GM23338 (cell line): Measurements from ENCODE around the gene RAB11FIP4.

Experiments used
- CREB1 ChIP-seq: fragments of 250-450 bp; sonication (Bioruptor Pico); IDR thresholded peaks from 2 replicates; pipeline ENCODE4 v1.5.0; 2020; ENCODE audit warnings: low read depth, mild to moderate bottlenecking, moderate library complexity
- EZH2 ChIP-seq: fragments of 200-600 bp; sonication (generic); IDR thresholded peaks from one replicate; pipeline ENCODE4 v1.8.0; 2017; ENCODE audit warnings: antibody characterized with exemption, mild to moderate bottlenecking, low read depth; ENCODE audit not compliant: unreplicated experiment
- EZH2phosphoT487 ChIP-seq: fragments of 200-600 bp; sonication (generic); IDR thresholded peaks from one replicate; pipeline ENCODE4 v1.8.1; 2018; ENCODE audit warnings: antibody characterized with exemption; ENCODE audit not compliant: unreplicated experiment
- JUNB ChIP-seq: IDR thresholded peaks from one replicate; pipeline ENCODE4 v1.6.1; 2016; ENCODE audit warnings: antibody characterized with exemption; ENCODE audit not compliant: unreplicated experiment
- NANOG ChIP-seq: IDR thresholded peaks from 2 replicates; pipeline ENCODE4 v1.6.1; 2016; ENCODE audit warnings: antibody characterized with exemption, borderline replicate concordance
- POLR2AphosphoS5 ChIP-seq: IDR thresholded peaks from 2 replicates; pipeline ENCODE4 v1.6.1; 2016; ENCODE audit warnings: antibody characterized with exemption, low read depth
- STAT1 ChIP-seq: IDR thresholded peaks from one replicate; pipeline ENCODE4 v1.6.1; 2016; ENCODE audit warnings: antibody characterized with exemption; ENCODE audit not compliant: unreplicated experiment
- ZNF114 ChIP-seq: fragments of 250-450 bp; sonication (Bioruptor Pico); IDR thresholded peaks from 2 replicates; pipeline ENCODE4 v1.5.0; 2020; ENCODE audit warnings: mild to moderate bottlenecking, moderate library complexity
- ZNF331 ChIP-seq: fragments of 250-450 bp; sonication (Bioruptor Pico); IDR thresholded peaks from 2 replicates; pipeline ENCODE4 v1.5.0; 2020; ENCODE audit warnings: low read depth, mild to moderate bottlenecking, moderate library complexity
- TF ChIP-seq, protein P1 (sequence below), 2 experiments: fragments of 200-600 bp in 1 of 2; sonication (generic) in 1 of 2; conservative IDR thresholded peaks; 2 replicates each; pipeline versions ENCODE4 v1.5.1 to v1.6.1; 2016 to 2017; ENCODE audit warnings: antibody characterized with exemption in 2 of 2, low read depth in 2 of 2, mild to moderate bottlenecking in 2 of 2, moderate library complexity in 1 of 2
- TF ChIP-seq, protein P2 (sequence below): fragments of 250-450 bp; sonication (Bioruptor Pico); IDR thresholded peaks from 2 replicates; pipeline ENCODE4 v1.5.0; 2020; ENCODE audit warnings: mild to moderate bottlenecking, moderate library complexity
- TF ChIP-seq, protein P3 (sequence below): IDR thresholded peaks from 2 replicates; pipeline ENCODE4 v1.6.1; 2016; ENCODE audit warnings: antibody characterized with exemption
- TF ChIP-seq, protein P4 (sequence below): IDR thresholded peaks from one replicate; pipeline ENCODE4 v1.6.1; 2018; ENCODE audit warnings: antibody characterized with exemption; ENCODE audit not compliant: unreplicated experiment

DNA sequence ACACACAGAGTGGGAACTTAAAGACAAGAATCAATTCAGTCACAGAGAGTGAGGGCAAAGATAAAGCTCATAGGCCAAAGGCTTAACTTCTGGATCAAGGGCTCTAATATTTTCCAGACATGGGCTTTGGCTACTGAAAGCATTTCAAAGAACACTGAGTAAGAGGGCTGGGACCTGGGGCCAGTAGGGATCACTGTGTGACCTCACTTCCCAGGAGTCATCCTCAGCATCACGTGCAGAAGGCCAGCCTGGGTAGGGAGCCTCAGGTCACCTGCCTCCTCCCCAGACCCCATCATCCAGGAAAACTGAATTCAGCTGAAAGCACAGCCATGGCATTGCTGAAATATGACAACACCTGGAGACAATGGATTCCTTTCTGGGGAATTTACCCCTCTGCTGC is 163.5 kb downstream of the RAB11FIP4 start:
- TF ChIP-seq, protein P1, sequence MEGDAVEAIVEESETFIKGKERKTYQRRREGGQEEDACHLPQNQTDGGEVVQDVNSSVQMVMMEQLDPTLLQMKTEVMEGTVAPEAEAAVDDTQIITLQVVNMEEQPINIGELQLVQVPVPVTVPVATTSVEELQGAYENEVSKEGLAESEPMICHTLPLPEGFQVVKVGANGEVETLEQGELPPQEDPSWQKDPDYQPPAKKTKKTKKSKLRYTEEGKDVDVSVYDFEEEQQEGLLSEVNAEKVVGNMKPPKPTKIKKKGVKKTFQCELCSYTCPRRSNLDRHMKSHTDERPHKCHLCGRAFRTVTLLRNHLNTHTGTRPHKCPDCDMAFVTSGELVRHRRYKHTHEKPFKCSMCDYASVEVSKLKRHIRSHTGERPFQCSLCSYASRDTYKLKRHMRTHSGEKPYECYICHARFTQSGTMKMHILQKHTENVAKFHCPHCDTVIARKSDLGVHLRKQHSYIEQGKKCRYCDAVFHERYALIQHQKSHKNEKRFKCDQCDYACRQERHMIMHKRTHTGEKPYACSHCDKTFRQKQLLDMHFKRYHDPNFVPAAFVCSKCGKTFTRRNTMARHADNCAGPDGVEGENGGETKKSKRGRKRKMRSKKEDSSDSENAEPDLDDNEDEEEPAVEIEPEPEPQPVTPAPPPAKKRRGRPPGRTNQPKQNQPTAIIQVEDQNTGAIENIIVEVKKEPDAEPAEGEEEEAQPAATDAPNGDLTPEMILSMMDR (conservative IDR thresholded peaks at IDR 0.05; ENCODE audit: low read depth in 2 of 2): no peak
- TF ChIP-seq EZH2 (no peak), EZH2phosphoT487 (no peak), POLR2AphosphoS5 (no peak), NANOG (no peak), CREB1 (CRISPR knock-in tag) (no peak), STAT1 (no peak), JUNB (no peak), ZNF331 (CRISPR knock-in tag) (no peak), ZNF114 (CRISPR knock-in tag) (no peak)
- TF ChIP-seq, protein P2, sequence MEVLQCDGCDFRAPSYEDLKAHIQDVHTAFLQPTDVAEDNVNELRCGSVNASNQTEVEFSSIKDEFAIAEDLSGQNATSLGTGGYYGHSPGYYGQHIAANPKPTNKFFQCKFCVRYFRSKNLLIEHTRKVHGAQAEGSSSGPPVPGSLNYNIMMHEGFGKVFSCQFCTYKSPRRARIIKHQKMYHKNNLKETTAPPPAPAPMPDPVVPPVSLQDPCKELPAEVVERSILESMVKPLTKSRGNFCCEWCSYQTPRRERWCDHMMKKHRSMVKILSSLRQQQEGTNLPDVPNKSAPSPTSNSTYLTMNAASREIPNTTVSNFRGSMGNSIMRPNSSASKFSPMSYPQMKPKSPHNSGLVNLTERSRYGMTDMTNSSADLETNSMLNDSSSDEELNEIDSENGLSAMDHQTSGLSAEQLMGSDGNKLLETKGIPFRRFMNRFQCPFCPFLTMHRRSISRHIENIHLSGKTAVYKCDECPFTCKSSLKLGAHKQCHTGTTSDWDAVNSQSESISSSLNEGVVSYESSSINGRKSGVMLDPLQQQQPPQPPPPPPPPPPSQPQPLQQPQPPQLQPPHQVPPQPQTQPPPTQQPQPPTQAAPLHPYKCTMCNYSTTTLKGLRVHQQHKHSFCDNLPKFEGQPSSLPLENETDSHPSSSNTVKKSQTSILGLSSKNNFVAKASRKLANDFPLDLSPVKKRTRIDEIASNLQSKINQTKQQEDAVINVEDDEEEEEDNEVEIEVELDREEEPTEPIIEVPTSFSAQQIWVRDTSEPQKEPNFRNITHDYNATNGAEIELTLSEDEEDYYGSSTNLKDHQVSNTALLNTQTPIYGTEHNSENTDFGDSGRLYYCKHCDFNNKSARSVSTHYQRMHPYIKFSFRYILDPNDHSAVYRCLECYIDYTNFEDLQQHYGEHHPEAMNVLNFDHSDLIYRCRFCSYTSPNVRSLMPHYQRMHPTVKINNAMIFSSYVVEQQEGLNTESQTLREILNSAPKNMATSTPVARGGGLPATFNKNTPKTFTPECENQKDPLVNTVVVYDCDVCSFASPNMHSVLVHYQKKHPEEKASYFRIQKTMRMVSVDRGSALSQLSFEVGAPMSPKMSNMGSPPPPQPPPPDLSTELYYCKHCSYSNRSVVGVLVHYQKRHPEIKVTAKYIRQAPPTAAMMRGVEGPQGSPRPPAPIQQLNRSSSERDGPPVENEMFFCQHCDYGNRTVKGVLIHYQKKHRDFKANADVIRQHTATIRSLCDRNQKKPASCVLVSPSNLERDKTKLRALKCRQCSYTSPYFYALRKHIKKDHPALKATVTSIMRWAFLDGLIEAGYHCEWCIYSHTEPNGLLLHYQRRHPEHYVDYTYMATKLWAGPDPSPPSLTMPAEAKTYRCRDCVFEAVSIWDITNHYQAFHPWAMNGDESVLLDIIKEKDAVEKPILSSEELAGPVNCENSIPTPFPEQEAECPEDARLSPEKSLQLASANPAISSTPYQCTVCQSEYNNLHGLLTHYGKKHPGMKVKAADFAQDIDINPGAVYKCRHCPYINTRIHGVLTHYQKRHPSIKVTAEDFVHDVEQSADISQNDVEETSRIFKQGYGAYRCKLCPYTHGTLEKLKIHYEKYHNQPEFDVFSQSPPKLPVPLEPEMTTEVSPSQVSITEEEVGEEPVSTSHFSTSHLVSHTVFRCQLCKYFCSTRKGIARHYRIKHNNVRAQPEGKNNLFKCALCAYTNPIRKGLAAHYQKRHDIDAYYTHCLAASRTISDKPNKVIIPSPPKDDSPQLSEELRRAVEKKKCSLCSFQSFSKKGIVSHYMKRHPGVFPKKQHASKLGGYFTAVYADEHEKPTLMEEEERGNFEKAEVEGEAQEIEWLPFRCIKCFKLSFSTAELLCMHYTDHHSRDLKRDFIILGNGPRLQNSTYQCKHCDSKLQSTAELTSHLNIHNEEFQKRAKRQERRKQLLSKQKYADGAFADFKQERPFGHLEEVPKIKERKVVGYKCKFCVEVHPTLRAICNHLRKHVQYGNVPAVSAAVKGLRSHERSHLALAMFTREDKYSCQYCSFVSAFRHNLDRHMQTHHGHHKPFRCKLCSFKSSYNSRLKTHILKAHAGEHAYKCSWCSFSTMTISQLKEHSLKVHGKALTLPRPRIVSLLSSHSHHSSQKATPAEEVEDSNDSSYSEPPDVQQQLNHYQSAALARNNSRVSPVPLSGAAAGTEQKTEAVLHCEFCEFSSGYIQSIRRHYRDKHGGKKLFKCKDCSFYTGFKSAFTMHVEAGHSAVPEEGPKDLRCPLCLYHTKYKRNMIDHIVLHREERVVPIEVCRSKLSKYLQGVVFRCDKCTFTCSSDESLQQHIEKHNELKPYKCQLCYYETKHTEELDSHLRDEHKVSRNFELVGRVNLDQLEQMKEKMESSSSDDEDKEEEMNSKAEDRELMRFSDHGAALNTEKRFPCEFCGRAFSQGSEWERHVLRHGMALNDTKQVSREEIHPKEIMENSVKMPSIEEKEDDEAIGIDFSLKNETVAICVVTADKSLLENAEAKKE (CRISPR knock-in tag): no peak
- TF ChIP-seq, protein P3, sequence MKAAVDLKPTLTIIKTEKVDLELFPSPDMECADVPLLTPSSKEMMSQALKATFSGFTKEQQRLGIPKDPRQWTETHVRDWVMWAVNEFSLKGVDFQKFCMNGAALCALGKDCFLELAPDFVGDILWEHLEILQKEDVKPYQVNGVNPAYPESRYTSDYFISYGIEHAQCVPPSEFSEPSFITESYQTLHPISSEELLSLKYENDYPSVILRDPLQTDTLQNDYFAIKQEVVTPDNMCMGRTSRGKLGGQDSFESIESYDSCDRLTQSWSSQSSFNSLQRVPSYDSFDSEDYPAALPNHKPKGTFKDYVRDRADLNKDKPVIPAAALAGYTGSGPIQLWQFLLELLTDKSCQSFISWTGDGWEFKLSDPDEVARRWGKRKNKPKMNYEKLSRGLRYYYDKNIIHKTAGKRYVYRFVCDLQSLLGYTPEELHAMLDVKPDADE: no peak
- TF ChIP-seq, protein P4, sequence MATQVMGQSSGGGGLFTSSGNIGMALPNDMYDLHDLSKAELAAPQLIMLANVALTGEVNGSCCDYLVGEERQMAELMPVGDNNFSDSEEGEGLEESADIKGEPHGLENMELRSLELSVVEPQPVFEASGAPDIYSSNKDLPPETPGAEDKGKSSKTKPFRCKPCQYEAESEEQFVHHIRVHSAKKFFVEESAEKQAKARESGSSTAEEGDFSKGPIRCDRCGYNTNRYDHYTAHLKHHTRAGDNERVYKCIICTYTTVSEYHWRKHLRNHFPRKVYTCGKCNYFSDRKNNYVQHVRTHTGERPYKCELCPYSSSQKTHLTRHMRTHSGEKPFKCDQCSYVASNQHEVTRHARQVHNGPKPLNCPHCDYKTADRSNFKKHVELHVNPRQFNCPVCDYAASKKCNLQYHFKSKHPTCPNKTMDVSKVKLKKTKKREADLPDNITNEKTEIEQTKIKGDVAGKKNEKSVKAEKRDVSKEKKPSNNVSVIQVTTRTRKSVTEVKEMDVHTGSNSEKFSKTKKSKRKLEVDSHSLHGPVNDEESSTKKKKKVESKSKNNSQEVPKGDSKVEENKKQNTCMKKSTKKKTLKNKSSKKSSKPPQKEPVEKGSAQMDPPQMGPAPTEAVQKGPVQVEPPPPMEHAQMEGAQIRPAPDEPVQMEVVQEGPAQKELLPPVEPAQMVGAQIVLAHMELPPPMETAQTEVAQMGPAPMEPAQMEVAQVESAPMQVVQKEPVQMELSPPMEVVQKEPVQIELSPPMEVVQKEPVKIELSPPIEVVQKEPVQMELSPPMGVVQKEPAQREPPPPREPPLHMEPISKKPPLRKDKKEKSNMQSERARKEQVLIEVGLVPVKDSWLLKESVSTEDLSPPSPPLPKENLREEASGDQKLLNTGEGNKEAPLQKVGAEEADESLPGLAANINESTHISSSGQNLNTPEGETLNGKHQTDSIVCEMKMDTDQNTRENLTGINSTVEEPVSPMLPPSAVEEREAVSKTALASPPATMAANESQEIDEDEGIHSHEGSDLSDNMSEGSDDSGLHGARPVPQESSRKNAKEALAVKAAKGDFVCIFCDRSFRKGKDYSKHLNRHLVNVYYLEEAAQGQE: no peak
